Measurements from ENCODE around the gene ZNG1A. TPM values are rescaled to one million over a fixed set of nuclear protein-coding genes. Genes with fewer than 3 reads are reported as not detected.
"Not testable (repeated sequence)": the region's sequence is repeated elsewhere in the genome, so short reads cannot be mapped to it uniquely, and the experiment has no call there.

ZNG1A gene
- total RNA-seq, 2 donors from 2014 or later, result 37.5 to 49.4 TPM

GRCh38 chr9:86697-87096 lies 92.2 kb downstream of the ZNG1A start:
- H3K36me3 ChIP-seq; H3K4me1 ChIP-seq (replicated peaks); DNase-seq (ENCODE audit: low spot score); H3K9me3 ChIP-seq; H3K27ac ChIP-seq; intact Hi-C loops (cut with DNase I); H3K27me3 ChIP-seq (replicated peaks; ENCODE audit: insufficient read depth); H3K4me3 ChIP-seq: not testable (repeated sequence)

- H3K27ac ChIP-seq; H3K4me3 ChIP-seq; H3K4me1 ChIP-seq (replicated peaks); intact Hi-C loops (cut with DNase I); H3K9me3 ChIP-seq; H3K27me3 ChIP-seq (replicated peaks; ENCODE audit: insufficient read depth); DNase-seq (ENCODE audit: low spot score); H3K36me3 ChIP-seq: not testable (repeated sequence)
- no CpG with 5 or more reads among the region's 31 CpGs for WGBS
Observed at GRCh38 chr9:82932-83689, 95.7 kb downstream of the ZNG1A start.

GRCh38 chr9:78333-78732 lies 100.5 kb downstream of the ZNG1A start:
- intact Hi-C loops (cut with DNase I); H3K36me3 ChIP-seq; DNase-seq (ENCODE audit: low spot score); H3K4me3 ChIP-seq; H3K27ac ChIP-seq; H3K4me1 ChIP-seq (replicated peaks); H3K9me3 ChIP-seq; H3K27me3 ChIP-seq (replicated peaks; ENCODE audit: insufficient read depth): not testable (repeated sequence)
- WGBS, result no CpG with 5 or more reads among the region's 3 CpGs

- H3K4me1 ChIP-seq (replicated peaks); H3K4me3 ChIP-seq; H3K27me3 ChIP-seq (replicated peaks; ENCODE audit: insufficient read depth); DNase-seq (ENCODE audit: low spot score); H3K27ac ChIP-seq; H3K36me3 ChIP-seq; intact Hi-C loops (cut with DNase I); H3K9me3 ChIP-seq: not testable (repeated sequence)
- 56% methylated on average over 2 of the region's 3 CpGs for WGBS
Observed at GRCh38 chr9:76389-76788, 102.5 kb downstream of the ZNG1A start.

GRCh38 chr9:73900-74525 lies 104.8 kb downstream of the ZNG1A start:
- DNase-seq (ENCODE audit: low spot score); H3K4me1 ChIP-seq (replicated peaks); H3K27ac ChIP-seq; H3K9me3 ChIP-seq; intact Hi-C loops (cut with DNase I); H3K27me3 ChIP-seq (replicated peaks; ENCODE audit: insufficient read depth); H3K36me3 ChIP-seq: not testable (repeated sequence)
- 37% methylated on average over 11 of the region's 18 CpGs for WGBS
- peak overlapping the region; percentile 18 to 29 for H3K4me3 ChIP-seq

GRCh38 chr9:73076-73899 lies 105.6 kb downstream of the ZNG1A start:
- H3K36me3 ChIP-seq; H3K9me3 ChIP-seq; DNase-seq (ENCODE audit: low spot score); H3K27ac ChIP-seq; intact Hi-C loops (cut with DNase I); H3K4me1 ChIP-seq (replicated peaks); H3K27me3 ChIP-seq (replicated peaks; ENCODE audit: insufficient read depth): not testable (repeated sequence)
- H3K4me3 ChIP-seq, result peak overlapping the region; percentile 18 to 29
- WGBS, result 2% methylated on average over 76 of the region's 109 CpGs

Other genes starting within 250 kb of the ZNG1A start
- gene WASHC1, start 149.6 kb downstream of the ZNG1A start, total RNA-seq, result 10 to 100 TPM in 1 of 2 donors, 1 to 10 TPM in 1; 7.8 to 12.7 TPM
- under 1 TPM; 0.46 to 0.51 TPM for gene FOXD4, start 60.6 kb downstream of the ZNG1A start, total RNA-seq
- gene DOCK8, start 35.8 kb upstream of the ZNG1A start, total RNA-seq, result 10 to 100 TPM; 24.6 to 35.5 TPM